Activated CD4-positive, alpha-beta T cell treated with anti-CD3 and anti-CD28 coated beads for 24 hours (primary cell): Measurements from ENCODE around the gene OVCA2.
A peak's percentile ranks its signal among the peaks of the same experiment; 100 is the strongest.

ENCODE experiments used
- DNase-seq, 2 donors: peaks; one replicate each; pipeline ENCODE4 v3.0.0-alpha.2; 2020; ENCODE audit warnings: low read depth in 2 of 2

Gene OVCA2

DNA sequence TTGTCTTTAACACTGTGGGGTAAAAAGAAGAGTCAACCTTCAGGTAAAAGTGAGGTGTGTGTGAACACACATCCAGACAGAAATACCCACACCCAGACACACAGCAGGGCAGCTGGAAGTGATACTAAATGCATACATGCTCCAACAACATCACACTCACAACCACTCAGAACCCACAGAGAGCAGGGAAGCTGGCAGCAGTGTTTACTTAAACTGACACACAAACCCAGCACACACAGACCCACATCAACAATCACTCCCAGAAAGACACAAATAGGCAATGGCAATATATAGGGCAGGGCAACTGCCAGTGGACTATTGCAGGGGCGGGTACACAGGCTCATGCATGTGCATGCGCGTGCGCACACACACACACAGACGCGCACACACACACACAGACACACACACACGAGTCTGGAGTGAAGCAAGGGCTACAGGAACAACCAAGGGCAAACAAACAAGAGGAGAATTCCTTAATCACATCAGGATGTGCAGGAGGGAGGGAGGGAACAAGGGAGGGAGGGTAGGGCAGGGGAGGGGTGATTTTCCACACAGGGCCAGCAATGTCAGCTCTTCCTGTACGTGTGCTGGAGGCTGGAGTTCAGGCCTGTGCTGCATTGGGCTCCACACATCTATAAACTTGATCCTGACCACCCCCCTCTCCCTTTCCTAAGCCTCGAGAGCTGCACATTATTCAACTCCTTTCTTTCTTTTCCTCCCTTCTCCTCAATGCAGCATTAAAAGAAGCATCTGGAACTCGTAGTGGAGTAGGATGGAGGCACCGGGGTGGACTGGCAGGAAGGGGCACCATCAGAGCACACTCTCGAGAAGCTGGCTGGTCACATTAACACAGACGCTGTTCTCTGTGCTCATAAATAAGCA, 43.2 kb downstream of the OVCA2 start:
- DNase-seq: no peak

GRCh38 chr17:2085648-2085949, 43.8 kb downstream of the OVCA2 start:
- no peak for DNase-seq

- DNase-seq: no peak
Observed at GRCh38 chr17:2086306-2086705, 44.5 kb downstream of the OVCA2 start.

DNA sequence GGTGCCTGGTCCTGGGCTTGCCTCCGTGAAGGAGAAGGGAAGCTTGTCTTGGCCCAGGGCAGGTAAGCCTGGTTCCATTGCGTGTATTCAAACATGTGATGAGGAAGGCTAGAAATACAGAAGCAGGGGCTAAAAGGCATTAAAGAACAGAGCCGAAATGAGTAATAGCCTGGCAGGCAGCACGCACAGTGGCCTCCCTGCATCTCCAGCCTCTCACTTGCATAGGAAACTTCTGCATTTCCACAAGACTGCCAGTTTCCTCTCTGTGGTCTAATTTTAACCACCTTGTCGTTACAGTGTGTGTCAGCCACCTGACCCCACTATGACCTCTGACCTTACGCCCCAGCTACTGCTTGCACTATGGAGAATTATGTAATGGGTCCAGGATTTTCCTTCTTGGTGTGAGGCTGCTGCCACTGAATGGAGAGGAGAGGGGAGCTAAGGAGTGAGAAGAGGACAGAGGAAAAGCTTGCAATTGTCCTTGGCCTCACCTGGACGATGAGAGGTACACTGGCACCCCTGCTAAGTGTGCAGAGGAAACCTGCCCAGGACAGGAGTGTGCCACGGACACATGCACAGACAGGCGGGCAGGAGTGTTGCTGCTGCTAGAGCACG, 45.9 kb downstream of the OVCA2 start:
- DNase-seq: peak; percentile 36 to 39

DNA sequence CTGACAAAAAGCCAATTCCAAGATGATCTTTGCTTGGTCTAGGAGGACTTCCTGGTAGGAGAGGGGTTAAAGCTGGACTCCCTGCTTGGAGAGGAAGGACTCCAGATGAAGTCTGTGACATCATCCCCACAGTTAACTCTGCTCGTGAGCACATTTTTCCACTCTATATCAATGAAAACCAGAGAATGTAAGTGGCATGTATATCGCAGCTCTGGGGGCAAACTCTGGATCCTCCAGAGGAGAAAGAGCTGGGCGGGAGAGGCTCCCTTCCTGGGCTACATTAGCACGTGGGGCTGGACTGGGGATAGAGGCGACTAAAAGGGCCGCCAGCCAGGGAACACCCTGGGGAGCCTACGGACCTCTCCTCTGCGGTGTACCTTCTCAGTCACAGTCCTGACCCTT, 47.2 kb downstream of the OVCA2 start:
- no peak for DNase-seq

GRCh38 chr17:2090210-2090641, 48.4 kb downstream of the OVCA2 start:
- DNase-seq: no peak

DNA sequence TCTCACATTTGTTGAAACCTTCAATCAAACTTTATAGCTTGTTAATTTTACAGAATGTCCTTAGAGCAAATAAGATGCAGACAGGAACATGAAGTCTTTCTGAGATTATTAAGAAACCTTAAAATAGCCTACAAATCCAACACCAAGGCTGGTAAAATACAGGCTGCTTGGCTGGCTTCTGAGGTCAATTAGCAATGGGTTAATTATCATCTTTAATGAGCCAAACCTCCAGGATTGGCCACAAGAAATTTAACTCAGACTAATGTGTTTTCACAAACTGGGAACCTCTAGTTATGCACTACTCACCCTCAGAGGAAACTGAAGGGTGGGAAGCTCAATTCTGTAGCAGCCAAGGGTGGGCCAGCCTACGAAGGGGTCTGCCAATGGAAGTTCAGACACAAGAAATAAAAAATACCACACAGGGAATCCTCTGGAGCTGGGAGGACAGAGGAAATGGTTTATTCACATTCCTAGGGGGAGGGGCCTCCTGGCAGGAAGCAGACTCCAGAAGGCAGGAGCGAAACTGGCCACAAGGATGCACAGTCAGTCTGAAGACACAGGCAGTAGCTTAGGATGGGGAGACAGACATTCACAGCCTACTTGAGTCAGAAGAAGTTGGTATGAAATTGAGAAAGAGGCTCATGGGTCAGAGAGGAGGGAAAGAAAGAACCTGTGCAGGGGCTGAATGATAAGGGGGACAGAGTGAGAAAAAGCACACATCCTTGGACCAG, 49.1 kb downstream of the OVCA2 start:
- DNase-seq: no peak

GRCh38 chr17:2092253-2092652, 50.4 kb downstream of the OVCA2 start:
- DNase-seq: no peak
